Cerebellar cortex (tissue), 1 donor: ENCODE measurements around the gene CTBP2.

Experiments used
- DNase-seq: peaks from one replicate; pipeline ENCODE4 v3.0.0-alpha.2; 2015; ENCODE audit warnings: low spot score

Gene CTBP2

DNA sequence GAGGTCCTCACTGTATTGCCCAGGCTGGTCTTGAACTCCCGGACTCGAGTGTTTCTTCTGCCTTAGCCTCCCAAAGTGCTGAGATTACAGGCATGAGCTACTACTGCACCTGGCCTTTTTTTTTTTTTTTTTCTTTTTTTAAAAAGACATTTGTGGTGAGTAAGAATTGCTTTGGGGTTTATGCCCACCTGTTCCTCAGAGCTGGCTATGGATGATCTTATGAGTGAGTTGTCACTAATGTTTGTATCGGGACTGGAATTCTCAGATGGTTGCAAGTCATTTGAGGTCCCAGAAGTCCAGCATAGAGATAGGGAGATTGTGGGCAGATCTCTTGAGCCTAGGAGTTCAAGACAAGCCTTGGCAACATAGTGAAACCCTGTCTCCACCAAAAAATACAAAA lies 183.2 kb downstream of the CTBP2 start:
- no peak for DNase-seq

DNA sequence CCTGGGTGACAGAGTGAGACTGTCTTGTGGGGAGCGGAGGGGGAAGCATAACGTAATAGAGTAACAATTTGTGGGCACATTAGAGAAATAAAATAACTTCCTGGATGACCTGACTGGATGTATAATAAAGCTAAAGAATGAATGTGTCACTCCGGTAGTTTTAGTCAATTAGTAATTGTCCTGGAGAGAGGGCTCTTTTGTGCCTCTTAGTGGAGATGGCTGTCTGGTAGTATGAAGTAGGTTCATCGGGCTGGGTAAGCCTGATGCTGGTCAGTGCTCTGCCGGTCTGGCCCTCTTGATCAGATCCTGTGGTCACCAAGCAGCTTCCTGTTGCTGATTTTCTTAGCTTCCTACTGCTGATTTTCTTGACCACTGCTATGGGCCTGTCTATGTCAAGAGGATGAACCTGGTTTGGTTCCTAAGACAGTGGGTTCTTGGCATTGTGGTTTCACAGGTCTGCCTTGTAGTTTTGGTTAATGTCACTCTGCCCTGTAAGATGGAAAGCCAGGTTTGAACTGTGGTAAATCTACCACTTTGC lies 184.3 kb downstream of the CTBP2 start:
- DNase-seq = no peak

- DNase-seq = peak; percentile 49
Observed at GRCh38 chr10:124974131-124974530, 186.2 kb downstream of the CTBP2 start.

GRCh38 chr10:124972637-124973036 lies 187.7 kb downstream of the CTBP2 start:
- DNase-seq = no peak

GRCh38 chr10:124971276-124971675 lies 189.1 kb downstream of the CTBP2 start:
- no peak for DNase-seq

DNA sequence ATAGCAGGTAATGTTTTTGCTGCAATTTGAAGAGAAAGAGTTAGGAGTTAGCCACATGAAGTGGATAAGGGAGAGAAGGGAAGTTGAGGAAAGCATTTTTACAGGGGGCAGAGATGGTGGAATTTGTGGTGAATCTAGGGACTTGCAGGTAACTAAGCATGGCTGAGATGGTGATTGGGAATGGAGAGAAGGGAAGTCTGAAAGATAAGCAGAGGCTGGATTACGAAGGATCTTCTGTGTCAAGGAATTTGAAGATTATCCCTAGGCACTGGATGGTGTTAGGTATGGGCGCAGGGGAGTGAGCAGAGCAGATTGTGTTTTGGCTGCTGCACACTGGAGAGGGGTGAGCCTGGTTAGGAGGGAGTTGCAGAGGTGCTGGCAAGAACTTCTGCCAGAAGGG lies 193.1 kb downstream of the CTBP2 start:
- DNase-seq = no peak

DNA sequence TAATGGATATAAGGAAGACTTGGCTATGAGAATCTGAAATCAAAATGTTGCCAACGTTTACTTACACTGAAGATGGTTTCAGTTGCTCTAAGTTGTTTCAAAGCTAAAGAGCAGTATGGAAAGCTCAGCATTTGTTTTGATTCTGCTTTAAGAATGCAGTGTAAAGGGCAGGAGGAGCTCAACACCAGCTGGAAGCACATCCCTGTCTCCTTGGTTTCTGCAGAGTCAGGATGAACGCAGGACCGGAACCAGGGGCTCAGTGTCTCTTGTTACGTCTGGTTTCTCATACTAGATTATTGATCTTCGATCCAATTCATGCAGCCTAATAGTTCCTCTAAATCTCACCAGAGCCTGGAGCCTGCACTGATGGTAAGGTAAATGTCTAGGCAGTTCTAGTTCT lies 194.4 kb downstream of the CTBP2 start:
- DNase-seq = no peak

- DNase-seq = no peak
Observed at GRCh38 chr10:124963866-124964720, 196.3 kb downstream of the CTBP2 start.

DNA sequence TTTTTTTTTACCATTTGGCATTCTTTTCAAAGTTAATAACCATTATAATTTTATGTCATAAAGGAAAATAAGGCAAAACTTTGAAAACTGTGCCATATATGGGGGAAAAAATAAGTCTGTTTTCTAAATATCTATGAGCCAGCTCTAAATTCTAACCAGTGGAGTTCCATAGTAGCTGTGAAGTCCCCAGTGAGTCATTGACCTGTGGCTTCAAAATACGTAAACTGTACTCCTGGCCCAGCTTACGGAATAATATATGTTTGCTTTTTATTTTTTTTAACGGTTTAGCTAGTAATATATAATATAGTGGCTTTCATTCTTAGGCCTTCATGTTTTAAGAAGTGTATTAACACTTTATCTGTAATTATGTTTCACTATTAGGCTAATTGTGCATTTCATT lies 197.9 kb downstream of the CTBP2 start:
- DNase-seq = no peak

DNA sequence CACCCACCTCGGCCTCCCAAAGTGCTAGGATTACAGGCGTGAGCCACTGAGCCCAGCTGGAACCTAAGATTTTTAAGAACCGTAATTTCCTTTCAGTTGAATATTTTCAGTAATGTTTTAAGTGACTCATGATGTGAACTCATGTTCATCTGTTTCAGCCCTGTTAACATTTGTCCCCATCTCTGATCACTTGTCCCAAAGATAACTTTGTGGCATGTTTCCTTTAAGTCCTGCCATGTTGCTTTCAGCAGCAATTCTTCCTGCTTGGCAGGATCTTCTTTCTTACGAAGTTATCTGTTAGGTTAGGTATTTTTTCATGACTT lies 199.2 kb downstream of the CTBP2 start:
- DNase-seq = no peak

- no peak for DNase-seq
Observed at GRCh38 chr10:124959564-124959963, 200.8 kb downstream of the CTBP2 start.

- DNase-seq = no peak
Observed at GRCh38 chr10:124957404-124957947, 202.9 kb downstream of the CTBP2 start.

GRCh38 chr10:124956764-124957163 lies 203.6 kb downstream of the CTBP2 start:
- DNase-seq = no peak

DNA sequence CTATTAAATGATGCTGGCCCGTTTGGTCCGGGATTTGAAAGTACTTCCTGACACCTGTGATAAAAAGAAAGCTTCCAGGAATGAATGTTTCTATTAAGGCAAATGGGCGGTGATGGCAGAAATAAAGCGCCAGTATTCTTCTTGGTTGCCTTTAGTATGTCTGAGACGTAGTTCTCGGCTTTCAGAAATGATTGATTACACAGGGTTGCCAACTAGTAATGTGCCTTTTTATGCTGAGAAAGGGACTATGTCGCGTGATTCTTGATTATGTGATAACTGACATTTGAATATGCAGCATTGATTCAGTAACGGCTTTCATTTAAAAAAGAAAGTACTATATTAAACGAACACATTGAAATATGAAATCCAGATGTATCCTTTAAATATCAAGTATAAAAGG lies 204.5 kb downstream of the CTBP2 start:
- DNase-seq = no peak

- no peak for DNase-seq
Observed at GRCh38 chr10:124955243-124955642, 205.1 kb downstream of the CTBP2 start.

DNA sequence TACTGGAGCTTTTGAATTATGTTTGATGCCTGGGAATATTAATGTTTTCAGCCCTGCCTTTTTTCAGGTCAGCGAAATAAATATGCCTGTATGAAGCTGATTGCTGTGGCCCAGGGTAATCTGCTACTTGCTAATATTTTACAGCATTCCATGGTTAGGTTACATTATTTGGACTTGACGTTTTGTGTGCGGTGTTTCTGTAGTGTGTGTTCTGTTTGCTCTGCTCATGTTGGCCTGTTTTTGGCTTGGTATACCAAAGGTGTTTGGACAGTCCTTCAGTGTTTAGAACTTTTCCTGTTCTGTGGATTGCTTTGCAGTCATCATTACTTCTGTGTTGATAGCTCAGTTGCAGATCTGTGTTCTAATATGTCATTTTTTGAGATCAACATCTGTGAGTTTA lies 206.9 kb downstream of the CTBP2 start:
- DNase-seq = no peak

GRCh38 chr10:124952123-124952522 lies 208.2 kb downstream of the CTBP2 start:
- DNase-seq = no peak

DNA sequence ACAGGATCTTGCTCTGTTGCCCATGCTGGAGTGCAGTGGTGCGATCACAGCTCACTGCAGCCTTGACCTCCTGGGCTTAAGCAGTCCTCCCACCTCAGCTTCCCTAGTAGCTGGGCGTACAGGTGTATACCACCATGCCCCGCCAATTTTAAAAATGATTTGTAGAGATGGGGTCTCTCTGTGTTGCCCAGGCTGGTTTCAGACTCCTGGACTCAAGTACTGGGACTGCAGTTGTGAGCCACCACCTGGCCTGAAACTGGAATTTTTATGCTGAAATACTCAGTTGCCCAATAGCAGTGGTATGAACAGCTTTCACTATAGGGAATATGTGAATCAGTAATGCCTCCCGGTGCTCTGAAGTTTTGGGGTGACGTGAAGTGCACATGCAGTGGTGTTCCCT lies 210.8 kb downstream of the CTBP2 start:
- DNase-seq = no peak

GRCh38 chr10:124946945-124947344 lies 213.4 kb downstream of the CTBP2 start:
- DNase-seq = no peak

- DNase-seq = no peak
Observed at GRCh38 chr10:124944982-124945381, 215.4 kb downstream of the CTBP2 start.

DNA sequence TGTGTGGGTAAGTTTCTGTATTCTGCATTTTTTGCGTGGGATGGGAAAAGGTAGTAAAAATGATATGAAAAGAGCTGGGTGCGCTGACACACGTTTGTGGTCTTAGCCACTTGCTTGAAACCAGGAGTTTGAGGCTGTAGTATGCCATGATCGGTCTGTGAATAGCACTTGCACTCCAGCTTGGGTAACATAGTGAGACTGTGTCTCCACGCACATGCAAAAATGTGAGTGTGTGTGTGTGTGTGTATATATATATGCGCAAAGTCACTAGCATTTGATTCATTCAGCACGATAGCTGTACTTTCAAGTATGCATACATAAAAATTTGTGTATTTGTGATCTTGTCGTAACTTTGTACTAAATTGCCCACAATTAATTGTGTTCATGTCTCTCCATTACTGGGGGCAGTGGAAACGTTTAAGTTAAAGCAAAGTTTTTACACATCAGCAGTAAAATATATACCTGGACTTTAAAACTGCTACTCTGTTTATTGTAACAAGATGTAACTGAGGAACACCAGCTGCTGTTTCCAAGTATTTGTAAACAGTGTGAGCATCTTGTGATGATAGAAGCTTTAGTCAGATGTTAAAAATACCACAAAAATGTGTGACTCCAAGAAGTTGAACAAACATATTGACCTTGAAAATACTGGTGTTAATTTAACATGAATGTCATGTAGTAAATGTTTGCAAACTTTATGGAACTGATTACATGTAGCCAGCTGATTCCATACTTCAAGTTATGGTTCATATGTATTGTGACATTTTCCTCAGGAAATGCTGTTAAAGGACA lies 216.9 kb downstream of the CTBP2 start:
- no peak for DNase-seq

DNA sequence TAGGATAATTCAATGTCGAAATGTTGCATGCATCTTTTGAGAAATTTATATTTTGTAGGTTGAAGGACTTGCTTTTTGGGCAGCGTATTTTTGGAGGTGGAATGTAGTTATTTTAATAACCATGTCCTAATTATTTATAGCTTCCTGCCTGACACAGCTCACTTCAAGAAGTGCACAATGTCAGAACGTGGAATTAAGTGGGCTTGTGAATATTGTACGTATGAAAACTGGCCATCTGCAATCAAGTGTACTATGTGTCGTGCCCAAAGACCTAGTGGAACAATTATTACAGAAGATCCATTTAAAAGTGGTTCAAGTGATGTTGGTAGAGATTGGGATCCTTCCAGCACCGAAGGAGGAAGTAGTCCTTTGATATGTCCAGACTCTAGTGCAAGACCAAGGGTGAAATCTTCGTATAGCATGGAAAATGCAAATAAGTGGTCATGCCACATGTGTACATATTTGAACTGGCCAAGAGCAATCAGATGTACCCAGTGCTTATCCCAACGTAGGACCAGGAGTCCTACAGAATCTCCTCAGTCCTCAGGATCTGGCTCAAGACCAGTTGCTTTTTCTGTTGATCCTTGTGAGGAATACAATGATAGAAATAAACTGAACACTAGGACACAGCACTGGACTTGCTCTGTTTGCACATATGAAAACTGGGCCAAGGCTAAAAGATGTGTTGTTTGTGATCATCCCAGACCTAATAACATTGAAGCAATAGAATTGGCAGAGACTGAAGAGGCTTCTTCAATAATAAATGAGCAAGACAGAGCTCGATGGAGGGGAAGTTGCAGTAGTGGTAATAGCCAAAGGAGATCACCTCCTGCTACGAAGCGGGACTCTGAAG lies 217.8 kb downstream of the CTBP2 start:
- peak; percentile 63 for DNase-seq
